ENCODE results near the gene COPS4. TPM values are rescaled to one million over a fixed set of nuclear protein-coding genes. Genes with fewer than 3 reads are reported as not detected.
"Not testable (repeated sequence)": the region's sequence is repeated elsewhere in the genome, so short reads cannot be mapped to it uniquely, and the experiment has no call there.

The COPS4 gene
- total RNA-seq, 4 donors from 2014 or later, result 67.9 to 151 (median 91.9) TPM

GRCh38 chr4:83075311-83076095 lies 40.5 kb downstream of the COPS4 start:
- peak overlapping the region; percentile 65 to 75 (median 71) for H3K27ac ChIP-seq
- H3K4me3 ChIP-seq, result peak overlapping the region in 1 of 4 donors; percentile 6
- in situ Hi-C loops (cut with MboI; ENCODE audit: low sequenced_read_pairs in 4 of 4), result loop anchor here in 2 of 4 donors (10.0 to 25.0 kb wide), 2 partner anchors 187 to 189 kb away; no protein-coding TSS in a partner anchor
- TF ChIP-seq POLR2A (IDR thresholded peaks at IDR 0.05) (no peak), CTCF (IDR thresholded peaks at IDR 0.05 in 4 of 5, conservative IDR thresholded peaks at IDR 0.05 in 1 of 5) (no peak)
- intact Hi-C loops (cut with DNase I; ENCODE audit: low total_unique reads), result loop anchor here (1.0 to 5.0 kb wide), 3 partner anchors 35 to 207 kb away; no protein-coding TSS in a partner anchor
- ATAC-seq, result peak; percentile 97 to 99
- no peak for DNase-seq
- H3K4me1 ChIP-seq, result peaks cover 15 to 21% of the 10 kb centered on the region in 2 donors
- no peaks in the 10 kb centered on the region for H3K27me3 ChIP-seq
- H3K36me3 ChIP-seq, result peaks cover 0 to 28% of the 10 kb centered on the region in 2 donors
- H3K9me3 ChIP-seq, result no peaks in the 10 kb centered on the region

- no peak for TF ChIP-seq POLR2A (IDR thresholded peaks at IDR 0.05)
- no peak for TF ChIP-seq CTCF (IDR thresholded peaks at IDR 0.05 in 4 of 5, conservative IDR thresholded peaks at IDR 0.05 in 1 of 5)
- no peak overlapping the region for H3K4me3 ChIP-seq
- in situ Hi-C loops (cut with MboI; ENCODE audit: low sequenced_read_pairs in 4 of 4), result loop anchor here in 1 of 4 donors (25.0 kb wide), 1 partner anchor 182 kb away; no protein-coding TSS in a partner anchor
Observed at GRCh38 chr4:83080561-83080960, 45.6 kb downstream of the COPS4 start.

GRCh38 chr4:83082777-83083176 lies 47.8 kb downstream of the COPS4 start:
- in situ Hi-C loops (cut with MboI; ENCODE audit: low sequenced_read_pairs in 4 of 4) (loop anchor here in 1 of 4 donors (25.0 kb wide), 1 partner anchor 180 kb away; no protein-coding TSS in a partner anchor), intact Hi-C loops (cut with DNase I; ENCODE audit: low total_unique reads) (no loop called here)
- DNase-seq, result no peak
- Histone ChIP-seq H3K27me3 (no peaks in the 10 kb centered on the region), H3K27ac (no peak overlapping the region), H3K4me1 (no peaks in the 10 kb centered on the region), H3K9me3 (no peaks in the 10 kb centered on the region), H3K36me3 (no peaks in the 10 kb centered on the region), H3K4me3 (no peak overlapping the region)
- no peak for TF ChIP-seq POLR2A (IDR thresholded peaks at IDR 0.05)
- no peak for TF ChIP-seq CTCF (IDR thresholded peaks at IDR 0.05 in 4 of 5, conservative IDR thresholded peaks at IDR 0.05 in 1 of 5)
- ATAC-seq, result no peak

More at GRCh38 chr4:83080561-83080960, 45.6 kb downstream of the COPS4 start:
- H3K27me3 ChIP-seq, result no peaks in the 10 kb centered on the region
- ATAC-seq (no peak), DNase-seq (no peak)
- peaks cover 0 to 16% of the 10 kb centered on the region in 2 donors for H3K36me3 ChIP-seq
- H3K9me3 ChIP-seq, result no peaks in the 10 kb centered on the region
- no peak overlapping the region for H3K27ac ChIP-seq
- H3K4me1 ChIP-seq, result peaks cover 6 to 11% of the 10 kb centered on the region in 2 donors
- intact Hi-C loops (cut with DNase I; ENCODE audit: low total_unique reads), result no loop called here

GRCh38 chr4:83083925-83084475 lies 49.0 kb downstream of the COPS4 start:
- Histone ChIP-seq H3K36me3 (no peaks in the 10 kb centered on the region), H3K4me1 (no peaks in the 10 kb centered on the region), H3K27ac (no peak overlapping the region), H3K9me3 (no peaks in the 10 kb centered on the region), H3K27me3 (no peaks in the 10 kb centered on the region), H3K4me3 (no peak overlapping the region)
- no peak for DNase-seq
- TF ChIP-seq CTCF (IDR thresholded peaks at IDR 0.05 in 4 of 5, conservative IDR thresholded peaks at IDR 0.05 in 1 of 5), result no peak
- no peak for TF ChIP-seq POLR2A (IDR thresholded peaks at IDR 0.05)
- in situ Hi-C loops (cut with MboI; ENCODE audit: low sequenced_read_pairs in 4 of 4), result loop anchor here in 1 of 4 donors (25.0 kb wide), 1 partner anchor 178 kb away; no protein-coding TSS in a partner anchor
- ATAC-seq, result no peak
- intact Hi-C loops (cut with DNase I; ENCODE audit: low total_unique reads), result no loop called here

GRCh38 chr4:83084956-83085355 lies 50.0 kb downstream of the COPS4 start:
- H3K9me3 ChIP-seq; DNase-seq; H3K27me3 ChIP-seq; H3K36me3 ChIP-seq; H3K4me1 ChIP-seq; H3K4me3 ChIP-seq; intact Hi-C loops (cut with DNase I; ENCODE audit: low total_unique reads); H3K27ac ChIP-seq; ATAC-seq: not testable (repeated sequence)
- in situ Hi-C loops (cut with MboI; ENCODE audit: low sequenced_read_pairs in 4 of 4), result loop anchor here in 1 of 4 donors (25.0 kb wide), 1 partner anchor 177 kb away; no protein-coding TSS in a partner anchor
